OCI-LY1 (cell line): Measurements from ENCODE around the gene NXNL2.

Experiments used
- H2AFZ ChIP-seq: fragments of 200-600 bp; sonication (generic), shearing (Covaris generic); 2 replicates; pipeline ENCODE4 v1.6.0; 2014; ENCODE audit warnings: antibody characterized with exemption, mild to moderate bottlenecking, low read length
- H3F3A ChIP-seq: fragments of 200-600 bp; sonication (generic), shearing (Covaris generic); 2 replicates; pipeline ENCODE4 v1.6.0; 2014; ENCODE audit warnings: mild to moderate bottlenecking, antibody characterized with exemption, low read length, moderate library complexity; ENCODE audit not compliant: insufficient read depth
- H3K27ac ChIP-seq: fragments of 200-600 bp; sonication (generic); 2 replicates; pipeline ENCODE4 v1.5.1; 2014; ENCODE audit warnings: low read length, mixed run types, mild to moderate bottlenecking, low read depth; ENCODE audit not compliant: poor library complexity, severe bottlenecking
- H3K27me3 ChIP-seq: fragments of 200-600 bp; sonication (generic); 2 replicates; pipeline ENCODE4 v1.6.0; 2014; ENCODE audit warnings: antibody characterized with exemption, mild to moderate bottlenecking, low read length, moderate library complexity; ENCODE audit not compliant: insufficient read depth
- H3K36me3 ChIP-seq: fragments of 200-600 bp; sonication (generic); 2 replicates; pipeline ENCODE4 v1.6.1; 2014; ENCODE audit warnings: mild to moderate bottlenecking, antibody characterized with exemption, low read length, moderate library complexity, mixed read lengths; ENCODE audit not compliant: insufficient read depth
- H3K4me1 ChIP-seq: fragments of 200-600 bp; sonication (generic); 2 replicates; pipeline ENCODE4 v1.5.1; 2014; ENCODE audit warnings: mild to moderate bottlenecking, low read length, moderate library complexity; ENCODE audit not compliant: insufficient read depth, severe bottlenecking
- H3K4me2 ChIP-seq: fragments of 200-600 bp; sonication (generic), shearing (Covaris generic); 2 replicates; pipeline ENCODE4 v1.6.1; 2014; ENCODE audit warnings: low read length
- H3K4me3 ChIP-seq: fragments of 200-600 bp; sonication (generic); 2 replicates; pipeline ENCODE4 v1.5.1; 2014; ENCODE audit warnings: low read length, low read depth, mild to moderate bottlenecking, mixed read lengths; ENCODE audit not compliant: poor library complexity, severe bottlenecking
- H3K79me2 ChIP-seq: fragments of 200-600 bp; shearing (Covaris generic); 2 replicates; pipeline ENCODE4 v1.6.1; 2016; ENCODE audit warnings: mixed run types, low read length, mixed read lengths; ENCODE audit not compliant: insufficient read depth
- H3K9ac ChIP-seq: fragments of 200-600 bp; sonication (generic), shearing (Covaris generic); 2 replicates; pipeline ENCODE4 v1.6.1; 2014; ENCODE audit warnings: mild to moderate bottlenecking, low read length, mixed read lengths
- H3K9me2 ChIP-seq: fragments of 200-600 bp; sonication (generic), shearing (Covaris generic); 2 replicates; pipeline ENCODE4 v1.6.1; 2014; ENCODE audit warnings: low read depth, mild to moderate bottlenecking, low read length, mixed read lengths
- H3K9me3 ChIP-seq: fragments of 200-600 bp; shearing (Covaris generic); 2 replicates; pipeline ENCODE4 v1.6.1; 2014; ENCODE audit warnings: low read length, mixed read lengths
- H4K20me1 ChIP-seq: fragments of 200-600 bp; sonication (generic), shearing (Covaris generic); 2 replicates; pipeline ENCODE4 v1.6.0; 2016; ENCODE audit warnings: mild to moderate bottlenecking, low read length; ENCODE audit not compliant: insufficient read depth
- CTCF ChIP-seq: fragments of 200-600 bp; sonication (generic), shearing (Covaris generic); IDR thresholded peaks from 2 replicates; pipeline ENCODE4 v1.5.1; 2017; ENCODE audit warnings: mild to moderate bottlenecking, antibody characterized with exemption, low read length, moderate library complexity, mixed read lengths
- EZH2 ChIP-seq: fragments of 200-600 bp; sonication (generic), shearing (Covaris generic); IDR thresholded peaks from 2 replicates; pipeline ENCODE4 v1.8.0; 2017; ENCODE audit warnings: borderline replicate concordance, mixed run types, mild to moderate bottlenecking, antibody characterized with exemption, low read length, moderate library complexity, mixed read lengths

NXNL2 gene

GRCh38 chr9:88567870-88568269 lies 32.9 kb downstream of the NXNL2 start:
- no peaks in the 10 kb centered on the region for H4K20me1 ChIP-seq
- no peaks in the 10 kb centered on the region; the same call in none of the 2 replicates for H3K27me3 ChIP-seq
- H3K79me2 ChIP-seq, result no peaks in the 10 kb centered on the region
- no peak for TF ChIP-seq CTCF
- TF ChIP-seq EZH2, result no peak
- no peak overlapping the region for H3K9ac ChIP-seq
- H3K4me3 ChIP-seq, result no peak overlapping the region
- H3K27ac ChIP-seq, result no peak overlapping the region
- no peaks in the 10 kb centered on the region for H3K9me2 ChIP-seq
- H3K36me3 ChIP-seq, result no peaks in the 10 kb centered on the region
- H3F3A ChIP-seq, result no peaks in the 10 kb centered on the region
- no peak overlapping the region for H3K4me2 ChIP-seq
- no peak overlapping the region for H2AFZ ChIP-seq
- no peaks in the 10 kb centered on the region for H3K4me1 ChIP-seq
- no peaks in the 10 kb centered on the region for H3K9me3 ChIP-seq

- no peaks in the 10 kb centered on the region for H3F3A ChIP-seq
- H4K20me1 ChIP-seq, result no peaks in the 10 kb centered on the region
- H3K9ac ChIP-seq, result no peak overlapping the region
- no peak overlapping the region for H3K4me3 ChIP-seq
- no peaks in the 10 kb centered on the region for H3K4me1 ChIP-seq
- TF ChIP-seq CTCF, result no peak
- TF ChIP-seq EZH2, result no peak
- H3K79me2 ChIP-seq, result no peaks in the 10 kb centered on the region
- H3K27me3 ChIP-seq, result peaks cover 4% of the 10 kb centered on the region
- H3K9me3 ChIP-seq, result no peaks in the 10 kb centered on the region
- H2AFZ ChIP-seq, result no peak overlapping the region
- no peaks in the 10 kb centered on the region for H3K36me3 ChIP-seq
- no peak overlapping the region for H3K4me2 ChIP-seq
- no peaks in the 10 kb centered on the region for H3K9me2 ChIP-seq
- no peak overlapping the region for H3K27ac ChIP-seq
Measured at GRCh38 chr9:88571419-88571818, 36.4 kb downstream of the NXNL2 start.

- H3K4me1 ChIP-seq, result no peaks in the 10 kb centered on the region
- H3K27ac ChIP-seq, result no peak overlapping the region
- no peak overlapping the region for H3K4me2 ChIP-seq
- H3F3A ChIP-seq, result no peaks in the 10 kb centered on the region
- no peak overlapping the region for H2AFZ ChIP-seq
- H3K36me3 ChIP-seq, result no peaks in the 10 kb centered on the region
- H3K27me3 ChIP-seq, result peaks cover 11% of the 10 kb centered on the region; the same call in 1 of the 2 replicates
- H3K9me3 ChIP-seq, result no peaks in the 10 kb centered on the region
- H3K9me2 ChIP-seq, result no peaks in the 10 kb centered on the region
- TF ChIP-seq EZH2 (no peak), CTCF (no peak)
- H3K9ac ChIP-seq, result no peak overlapping the region
- no peaks in the 10 kb centered on the region for H4K20me1 ChIP-seq
- H3K4me3 ChIP-seq, result no peak overlapping the region
- no peaks in the 10 kb centered on the region for H3K79me2 ChIP-seq
Measured at GRCh38 chr9:88572684-88573083, 37.7 kb downstream of the NXNL2 start.
